ENCODE results near the gene C2CD3. TPM values are rescaled to one million over a fixed set of nuclear protein-coding genes. Genes with fewer than 3 reads are reported as not detected.
"Not testable (repeated sequence)": the region's sequence is repeated elsewhere in the genome, so short reads cannot be mapped to it uniquely, and the experiment has no call there.

Gene C2CD3
- total RNA-seq, 6 donors from 2014 or later = 21.4 to 55.5 (median 26.6) TPM

GRCh38 chr11:74147199-74147929 is 23.4 kb downstream of the C2CD3 start:
- WGBS, 2 donors = 95 to 98% methylated on average over 5 of the region's 5 CpGs
- H3K9me3 ChIP-seq = no peaks in the 10 kb centered on the region
- no peaks in the 10 kb centered on the region for H3K36me3 ChIP-seq
- H3K4me1 ChIP-seq = no peaks in the 10 kb centered on the region
- no peak for ATAC-seq (ENCODE audit: low FRiP score in 2 of 2)
- no peak overlapping the region for H3K27ac ChIP-seq
- no peak for DNase-seq
- no peaks in the 10 kb centered on the region for H3K27me3 ChIP-seq
- TF ChIP-seq CTCF (IDR thresholded peaks at IDR 0.05) = no peak
- no peak for TF ChIP-seq EP300 (IDR thresholded peaks at IDR 0.05)
- no peak for TF ChIP-seq POLR2AphosphoS5 (IDR thresholded peaks at IDR 0.05)
- no peak for TF ChIP-seq POLR2A (IDR thresholded peaks at IDR 0.05)
- H3K4me3 ChIP-seq = no peak overlapping the region

DNA sequence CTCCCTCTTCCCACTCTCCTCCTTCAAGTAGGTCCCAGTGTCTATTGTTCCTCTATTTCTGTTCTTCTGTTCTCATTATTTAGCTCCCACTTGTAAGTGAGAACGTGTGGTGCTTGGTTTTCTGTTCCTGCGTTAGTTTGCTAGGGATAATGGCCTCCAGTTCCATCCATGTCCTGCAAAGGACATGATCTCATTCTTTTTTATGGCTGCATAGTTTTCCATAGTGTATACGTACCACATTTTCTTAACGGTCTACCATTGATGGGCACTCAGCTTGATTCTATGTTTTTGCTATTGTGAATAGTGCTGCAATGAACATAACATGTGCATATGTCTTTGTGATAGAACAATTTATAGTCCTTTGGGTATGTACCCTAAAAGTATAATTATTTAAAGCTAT is 26.2 kb downstream of the C2CD3 start:
- no peak overlapping the region for H3K4me3 ChIP-seq
- DNase-seq (no peak), ATAC-seq (ENCODE audit: low FRiP score in 2 of 2) (no peak)
- H3K4me1 ChIP-seq = peaks cover 0 to 5% (median 0%) of the 10 kb centered on the region in 4 donors
- no peaks in the 10 kb centered on the region for H3K27me3 ChIP-seq
- H3K27ac ChIP-seq = no peak overlapping the region
- H3K36me3 ChIP-seq = no peaks in the 10 kb centered on the region
- 96 to 99% methylated on average over 4 of the region's 4 CpGs for WGBS, 2 donors
- TF ChIP-seq POLR2AphosphoS5 (IDR thresholded peaks at IDR 0.05) (no peak), CTCF (IDR thresholded peaks at IDR 0.05) (no peak), POLR2A (IDR thresholded peaks at IDR 0.05) (no peak), EP300 (IDR thresholded peaks at IDR 0.05) (no peak)
- H3K9me3 ChIP-seq = no peaks in the 10 kb centered on the region

DNA sequence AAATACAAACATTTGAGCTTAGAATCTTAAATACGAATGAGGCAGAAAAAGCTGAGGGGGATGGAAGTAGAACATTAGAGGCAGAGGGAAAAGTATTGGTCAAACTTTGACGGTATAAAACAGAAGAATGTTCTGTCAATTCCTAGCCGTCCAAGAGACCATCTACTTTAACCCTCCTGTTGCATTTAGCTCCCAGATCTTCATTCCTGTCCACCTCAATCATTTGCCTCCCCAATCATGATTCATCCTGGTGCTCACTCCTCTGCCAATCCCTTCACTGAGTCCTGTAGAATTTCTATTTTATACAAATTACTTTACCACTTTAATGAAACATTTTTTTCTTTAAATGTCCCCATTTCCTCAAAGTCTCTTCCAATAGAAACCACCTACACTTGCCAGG is 28.2 kb downstream of the C2CD3 start:
- no peaks in the 10 kb centered on the region for H3K9me3 ChIP-seq
- 93% methylated on average over 3 of the region's 3 CpGs for WGBS, 2 donors
- DNase-seq (no peak), ATAC-seq (ENCODE audit: low FRiP score in 2 of 2) (no peak)
- no peak overlapping the region for H3K27ac ChIP-seq
- H3K27me3 ChIP-seq = no peaks in the 10 kb centered on the region
- peaks cover 0 to 19% (median 2%) of the 10 kb centered on the region in 4 donors for H3K36me3 ChIP-seq
- H3K4me3 ChIP-seq = no peak overlapping the region
- no peak for TF ChIP-seq POLR2AphosphoS5 (IDR thresholded peaks at IDR 0.05)
- no peak for TF ChIP-seq EP300 (IDR thresholded peaks at IDR 0.05)
- TF ChIP-seq POLR2A (IDR thresholded peaks at IDR 0.05) = no peak
- TF ChIP-seq CTCF (IDR thresholded peaks at IDR 0.05) = no peak
- peaks cover 0 to 5% (median 2%) of the 10 kb centered on the region in 4 donors for H3K4me1 ChIP-seq

GRCh38 chr11:74141908-74142307 is 28.9 kb downstream of the C2CD3 start:
- Histone ChIP-seq H3K4me3 (no peak overlapping the region), H3K27ac (no peak overlapping the region), H3K9me3 (no peaks in the 10 kb centered on the region), H3K27me3 (no peaks in the 10 kb centered on the region), H3K36me3 (peaks cover 0 to 20% (median 2%) of the 10 kb centered on the region in 4 donors), H3K4me1 (peaks cover 0 to 5% (median 2%) of the 10 kb centered on the region in 4 donors)
- TF ChIP-seq EP300 (IDR thresholded peaks at IDR 0.05) = no peak
- TF ChIP-seq CTCF (IDR thresholded peaks at IDR 0.05) = no peak
- TF ChIP-seq POLR2A (IDR thresholded peaks at IDR 0.05) = no peak
- no peak for TF ChIP-seq POLR2AphosphoS5 (IDR thresholded peaks at IDR 0.05)
- ATAC-seq (ENCODE audit: low FRiP score in 2 of 2) = no peak
- no peak for DNase-seq
- 67 to 78% methylated on average over 3 of the region's 3 CpGs for WGBS, 2 donors

DNA sequence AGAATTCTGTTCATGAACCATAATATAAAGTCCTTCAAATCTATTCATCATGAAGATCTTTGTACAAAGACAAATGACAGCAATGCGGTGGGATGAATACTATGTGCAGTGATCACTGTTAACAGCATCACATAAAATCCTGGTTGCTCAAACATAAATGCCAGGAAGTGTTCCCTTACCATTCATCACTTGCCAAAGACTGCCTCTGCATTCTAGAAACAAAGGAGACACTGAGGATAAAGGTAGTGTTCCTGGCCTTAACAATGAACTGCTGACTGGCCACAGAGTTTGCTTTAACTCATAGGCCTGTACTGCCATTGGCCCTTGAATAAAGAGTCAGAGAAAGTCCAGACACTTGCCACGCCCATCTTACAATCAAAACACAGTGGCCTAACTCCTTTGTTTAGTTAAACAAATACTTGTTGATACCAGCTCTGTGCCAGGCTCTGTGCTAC is 29.5 kb downstream of the C2CD3 start:
- TF ChIP-seq POLR2A (IDR thresholded peaks at IDR 0.05) (no peak), CTCF (IDR thresholded peaks at IDR 0.05) (no peak), POLR2AphosphoS5 (IDR thresholded peaks at IDR 0.05) (no peak), EP300 (IDR thresholded peaks at IDR 0.05) (no peak)
- ATAC-seq (ENCODE audit: low FRiP score in 2 of 2) (no peak), DNase-seq (no peak)
- H3K9me3 ChIP-seq = no peaks in the 10 kb centered on the region
- H3K4me3 ChIP-seq = no peak overlapping the region
- H3K27me3 ChIP-seq = no peaks in the 10 kb centered on the region
- 65 to 76% methylated on average over 2 of the region's 2 CpGs for WGBS, 2 donors
- H3K27ac ChIP-seq = no peak overlapping the region
- peaks cover 0 to 5% (median 2%) of the 10 kb centered on the region in 4 donors for H3K4me1 ChIP-seq
- peaks cover 0 to 22% (median 2%) of the 10 kb centered on the region in 4 donors for H3K36me3 ChIP-seq

- not testable (repeated sequence) for H3K9me3 ChIP-seq; DNase-seq; H3K27ac ChIP-seq; H3K4me1 ChIP-seq; ATAC-seq (ENCODE audit: low FRiP score in 2 of 2); H3K4me3 ChIP-seq; H3K27me3 ChIP-seq
- H3K36me3 ChIP-seq = peaks cover 0 to 33% (median 2%) of the 10 kb centered on the region in 4 donors
- 94 to 96% methylated on average over 1 of the region's 1 CpG for WGBS, 2 donors
These were observed 30.8 kb downstream of the C2CD3 start for GRCh38 chr11:74139919-74140431.

Data from upper lobe of left lung (tissue), 6 donors.